Heart right ventricle (tissue), 16 donors: Measurements from ENCODE around the gene RGMA. TPM values are rescaled to one million over a fixed set of nuclear protein-coding genes. Genes with fewer than 3 reads are reported as not detected.

Experiments used
- ATAC-seq, 8 donors: fragments of 200-7000 bp; cut with Tn5 transposase; one replicate each; pipeline ENCODE4 v1.9.1; 2020; ENCODE audit warnings: mild to moderate bottlenecking in 8 of 8, moderate library complexity in 8 of 8, moderate number of reproducible peaks in 1 of 8
- DNase-seq, 2 donors: peaks; one replicate each; pipeline ENCODE4 v3.0.0-alpha.2; 2020
- H3K27ac ChIP-seq, 10 donors: fragments of 200-600 bp; sonication (generic) in 2 of 10; one replicate each; pipeline versions ENCODE4 v1.5.0 to v1.8.0; 2020 to 2022; ENCODE audit warnings: mild to moderate bottlenecking in 3 of 10
- H3K27me3 ChIP-seq, 7 donors: fragments of 200-600 bp; one replicate each; pipeline ENCODE4 v1.8.0; 2021 to 2022; ENCODE audit warnings: mild to moderate bottlenecking in 2 of 7
- H3K36me3 ChIP-seq, 9 donors: fragments of 200-600 bp; sonication (generic) in 1 of 9; one replicate each; pipeline versions ENCODE4 v1.5.0 to v1.8.0; 2020 to 2022; ENCODE audit warnings: mild to moderate bottlenecking in 2 of 9
- H3K4me1 ChIP-seq, 9 donors: fragments of 200-600 bp; sonication (generic) in 1 of 9; one replicate each; pipeline versions ENCODE4 v1.5.0 to v1.8.0; 2020 to 2022; ENCODE audit warnings: mild to moderate bottlenecking in 4 of 9
- H3K4me3 ChIP-seq, 10 donors: fragments of 200-600 bp; sonication (generic) in 2 of 10; one replicate each; pipeline versions ENCODE4 v1.5.0 to v1.8.0; 2020 to 2022; ENCODE audit warnings: mild to moderate bottlenecking in 7 of 10, moderate library complexity in 2 of 10
- H3K9me3 ChIP-seq, 11 donors: fragments of 200-600 bp in 10 of 11; sonication (generic) in 2 of 11; one replicate each; pipeline versions ENCODE4 v1.5.0 to v1.8.0; 2013 to 2022; ENCODE audit warnings: mild to moderate bottlenecking in 2 of 11, control low read depth in 1 of 11, moderate library complexity in 1 of 11
- CTCF ChIP-seq, 9 donors: fragments of 200-600 bp; sonication (generic) in 2 of 9; IDR thresholded peaks; one replicate each; pipeline versions ENCODE4 v1.5.0 to v1.8.0; 2021 to 2022; ENCODE audit warnings: antibody characterized with exemption in 9 of 9, mild to moderate bottlenecking in 5 of 9, moderate library complexity in 1 of 9
- WGBS, 2 donors: extraction: QIAGEN DNeasy Blood & Tissue Kit; methylation state at CpG; one replicate each; pipeline ENCODE4 v1.1.7; 2013; ENCODE audit warnings: inconsistent platforms in 1 of 2; 5-methylcytosine and 5-hydroxymethylcytosine counted together
- intact Hi-C, 10 donors: fragments of 100-400 bp; cut with DNase I; formaldehyde crosslinking; loops; one replicate each; pipeline versions ENCODE4 v1.11.1 to v1.14.2; 2022
- polyA plus RNA-seq, 2 donors: library from polyadenylated mRNA; stranded (reverse); fragments of 200-250 nt; gene quantifications; one replicate each; pipeline ENCODE4 v1.2.3, GENCODE V29; 2013
- total RNA-seq, 10 donors: library from RNA; stranded (reverse); fragmentation: NEBNext Ultra II Directional in 3 of 10; extraction: Animal tissue kit (Norgen Biotek cat#: 25700) in 3 of 10; gene quantifications; one replicate each; pipeline versions ENCODE4 v1.2.1 to v1.2.4, GENCODE V29; 2021 to 2023
- donor health status: Arrhythmogenic right ventricular cardiomyopathy.
- donor health status: ischemic (EF 13 %, LVEDD 7.1; RV severe dilation, severe dysfunction).
- donor health status: healthy with polysubstance abuse.
- donor health status: DM: no; HTN: yes; CAD: no.
- donor health status: DM: no; HTN: no; CAD: no.
- donor health status: ischemic (EF 25% LVEDD 6.9; RV normal size, moderate dysfunction).
- donor health status: ischemic (EF 25% LVEDD 5.7; RV mildly dilated, moderate dysfunction).
- donor health status: healthy.
- donor health status: DM: yes; HTN: yes; CAD: no.
- donor health status: Ischemic cardiomyopathy.
- donor health status: ischemic (EF 35%, LVEDD 5.7; RV mildly dilated, moderate dysfunction).
- donor health status: nonischemic (EF 11% LVEDD 7.7; RV severe dilation, severe dysfunction).
- donor health status: DM: yes; HTN: yes; CAD: no.
- donor health status: PGD.
- donor health status: ischemic (EF 29% LVEDD 5.4; RV normal size, mild dysfunction).
- donor health status: nonischemic (EF 23%, LVEDD 6.1; RV moderate dilation, normal function).

Gene RGMA
- total and polyA plus RNA-seq, 12 donors = 4.9 to 33.8 (median 10.7) TPM

GRCh38 chr15:93028632-93029213 is 60.3 kb downstream of the RGMA start:
- no peaks in the 10 kb centered on the region for H3K27me3 ChIP-seq
- no peak overlapping the region for H3K4me3 ChIP-seq
- no peaks in the 10 kb centered on the region for H3K9me3 ChIP-seq
- H3K27ac ChIP-seq = peak overlapping the region; percentile 70 to 91 (median 86)
- H3K36me3 ChIP-seq = peaks cover 0 to 44% (median 18%) of the 10 kb centered on the region in 9 donors
- ATAC-seq = peak; percentile 63 to 80 (median 77)
- intact Hi-C loops = loop anchor here in 2 of 10 donors (2.0 to 10.0 kb wide), 2 partner anchors 234 to 1092 kb away; no protein-coding TSS in a partner anchor
- no peak for TF ChIP-seq CTCF (IDR thresholded peaks at IDR 0.05)
- WGBS, 2 donors = 26 to 36% methylated on average over 21 of the region's 21 CpGs
- peaks cover 24 to 74% (median 55%) of the 10 kb centered on the region in 9 donors for H3K4me1 ChIP-seq
- DNase-seq = peak; percentile 77 to 86

- DNase-seq (no peak), ATAC-seq (peak in 7 of 8 donors; percentile 2 to 24 (median 16))
- H3K27ac ChIP-seq = peak overlapping the region; percentile 70 to 91 (median 86)
- intact Hi-C loops = loop anchor here in 2 of 10 donors (2.0 to 10.0 kb wide), 2 partner anchors 233 to 1093 kb away; no protein-coding TSS in a partner anchor
- H3K4me3 ChIP-seq = no peak overlapping the region
- H3K9me3 ChIP-seq = no peaks in the 10 kb centered on the region
- peaks cover 24 to 78% (median 55%) of the 10 kb centered on the region in 9 donors for H3K4me1 ChIP-seq
- WGBS, 2 donors = 43 to 45% methylated on average over 13 of the region's 13 CpGs
- peaks cover 0 to 50% (median 22%) of the 10 kb centered on the region in 9 donors for H3K36me3 ChIP-seq
- TF ChIP-seq CTCF (IDR thresholded peaks at IDR 0.05) = no peak
- no peaks in the 10 kb centered on the region for H3K27me3 ChIP-seq
Observed at GRCh38 chr15:93028111-93028631, 60.8 kb downstream of the RGMA start.

- no peaks in the 10 kb centered on the region for H3K9me3 ChIP-seq
- no peak for ATAC-seq
- H3K4me1 ChIP-seq = peaks cover 24 to 83% (median 55%) of the 10 kb centered on the region in 9 donors
- H3K27me3 ChIP-seq = no peaks in the 10 kb centered on the region
- H3K27ac ChIP-seq = peak overlapping the region in 8 of 10 donors; percentile 76 to 91 (median 88)
- WGBS, 2 donors = 71 to 76% methylated on average over 10 of the region's 10 CpGs
- H3K4me3 ChIP-seq = no peak overlapping the region
- DNase-seq = no peak
- no peak for TF ChIP-seq CTCF (IDR thresholded peaks at IDR 0.05)
- peaks cover 0 to 57% (median 22%) of the 10 kb centered on the region in 9 donors for H3K36me3 ChIP-seq
- intact Hi-C loops = loop anchor here in 1 of 10 donors (10.0 kb wide), 1 partner anchor 233 kb away; no protein-coding TSS in a partner anchor
Observed at GRCh38 chr15:93027413-93027812, 61.6 kb downstream of the RGMA start.

GRCh38 chr15:93026380-93026817 is 62.6 kb downstream of the RGMA start:
- no peak for ATAC-seq
- TF ChIP-seq CTCF (IDR thresholded peaks at IDR 0.05) = no peak
- Histone ChIP-seq H3K27ac (peak overlapping the region in 3 of 10 donors; percentile 85 to 91 (median 89)), H3K9me3 (no peaks in the 10 kb centered on the region), H3K4me3 (no peak overlapping the region), H3K27me3 (no peaks in the 10 kb centered on the region), H3K36me3 (peaks cover 0 to 67% (median 27%) of the 10 kb centered on the region in 9 donors), H3K4me1 (peaks cover 24 to 89% (median 55%) of the 10 kb centered on the region in 9 donors)
- 94 to 95% methylated on average over 9 of the region's 9 CpGs for WGBS, 2 donors
- intact Hi-C loops = loop anchor here in 1 of 10 donors (10.0 kb wide), 1 partner anchor 232 kb away; no protein-coding TSS in a partner anchor
- no peak for DNase-seq
